NT2/D1 (cell line): Measurements from ENCODE around the gene HTR7.

Experiments used
- SUZ12 ChIP-seq: IDR thresholded peaks from 2 replicates; pipeline ENCODE4 v1.6.1; 2011; ENCODE audit not compliant: insufficient read length, insufficient read depth; ENCODE audit errors: extremely low read depth
- YY1 ChIP-seq: IDR thresholded peaks from 2 replicates; pipeline ENCODE4 v1.6.1; 2011; ENCODE audit not compliant: insufficient read length, insufficient read depth
- ZNF274 ChIP-seq: IDR thresholded peaks from 2 replicates; pipeline ENCODE4 v1.6.1; 2011; ENCODE audit warnings: mild to moderate bottlenecking, low read depth, low read length

GRCh38 chr10:90780488-90780887 lies 77.4 kb downstream of the HTR7 start:
- TF ChIP-seq ZNF274, result no peak
- TF ChIP-seq YY1, result no peak
- no peak for TF ChIP-seq SUZ12
